GM08714 (cell line): ENCODE measurements around the gene AP5Z1.

Experiments used
- H3K4me3 ChIP-seq: fragments of 200-500 bp; sonication (Bioruptor generic); 2 replicates; pipeline ENCODE4 v1.5.1; 2014; ENCODE audit warnings: mild to moderate bottlenecking, low read length, inconsistent platforms
- ZNF274 ChIP-seq: IDR thresholded peaks from 2 replicates; pipeline ENCODE4 v1.6.1; 2012; ENCODE audit warnings: mild to moderate bottlenecking, low read depth, low read length

AP5Z1 gene

GRCh38 chr7:4740796-4741195 lies 34.6 kb upstream of the AP5Z1 start:
- H3K4me3 ChIP-seq, result no peak overlapping the region
- no peak for TF ChIP-seq ZNF274

DNA sequence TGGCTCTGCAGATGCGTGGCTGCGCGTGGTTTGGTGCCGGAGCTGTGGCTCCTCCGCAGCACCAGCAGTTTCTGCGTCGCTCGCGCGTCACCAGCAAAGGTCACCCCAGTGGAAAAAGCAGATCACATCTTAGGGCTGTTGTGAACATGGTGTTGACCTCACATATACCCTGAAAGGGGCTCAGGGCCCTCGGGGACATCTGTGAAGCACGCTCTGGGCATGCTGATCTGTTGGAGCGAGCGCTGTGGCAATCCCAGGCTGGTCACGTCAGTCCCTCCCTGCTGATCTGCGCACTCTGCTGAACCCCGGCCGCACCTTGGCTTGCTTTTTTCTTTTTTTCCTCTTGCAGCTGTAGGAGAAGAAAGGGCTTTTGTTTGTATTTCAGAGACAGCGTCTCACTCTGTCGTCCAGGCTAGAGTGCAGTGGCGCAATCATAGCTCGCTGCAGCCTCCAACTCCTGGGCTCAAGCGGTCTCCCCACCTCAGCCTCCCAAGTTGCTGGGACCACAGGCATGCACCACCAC lies 33.3 kb upstream of the AP5Z1 start:
- H3K4me3 ChIP-seq, result no peak overlapping the region
- no peak for TF ChIP-seq ZNF274

DNA sequence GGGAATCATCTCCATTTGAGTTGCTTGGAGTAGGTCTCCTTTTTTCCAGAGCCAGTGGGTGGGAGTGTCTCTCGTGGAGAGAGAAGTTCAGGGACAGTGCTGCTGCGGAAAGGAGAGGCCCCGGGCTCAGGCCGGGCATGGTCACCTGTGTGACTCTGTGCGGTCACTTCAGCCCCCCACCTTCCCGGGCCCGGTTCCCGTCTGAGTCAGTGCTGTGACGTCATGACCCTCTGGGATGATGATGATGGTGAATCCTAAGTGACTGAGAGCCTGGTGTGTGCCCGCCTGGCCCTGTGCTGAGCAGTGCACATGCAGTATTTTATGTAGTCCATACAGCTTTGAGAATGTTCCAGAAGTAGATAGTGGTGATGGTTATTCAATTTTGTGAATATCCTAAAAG lies 32.6 kb upstream of the AP5Z1 start:
- H3K4me3 ChIP-seq, result no peak overlapping the region
- TF ChIP-seq ZNF274, result no peak

DNA sequence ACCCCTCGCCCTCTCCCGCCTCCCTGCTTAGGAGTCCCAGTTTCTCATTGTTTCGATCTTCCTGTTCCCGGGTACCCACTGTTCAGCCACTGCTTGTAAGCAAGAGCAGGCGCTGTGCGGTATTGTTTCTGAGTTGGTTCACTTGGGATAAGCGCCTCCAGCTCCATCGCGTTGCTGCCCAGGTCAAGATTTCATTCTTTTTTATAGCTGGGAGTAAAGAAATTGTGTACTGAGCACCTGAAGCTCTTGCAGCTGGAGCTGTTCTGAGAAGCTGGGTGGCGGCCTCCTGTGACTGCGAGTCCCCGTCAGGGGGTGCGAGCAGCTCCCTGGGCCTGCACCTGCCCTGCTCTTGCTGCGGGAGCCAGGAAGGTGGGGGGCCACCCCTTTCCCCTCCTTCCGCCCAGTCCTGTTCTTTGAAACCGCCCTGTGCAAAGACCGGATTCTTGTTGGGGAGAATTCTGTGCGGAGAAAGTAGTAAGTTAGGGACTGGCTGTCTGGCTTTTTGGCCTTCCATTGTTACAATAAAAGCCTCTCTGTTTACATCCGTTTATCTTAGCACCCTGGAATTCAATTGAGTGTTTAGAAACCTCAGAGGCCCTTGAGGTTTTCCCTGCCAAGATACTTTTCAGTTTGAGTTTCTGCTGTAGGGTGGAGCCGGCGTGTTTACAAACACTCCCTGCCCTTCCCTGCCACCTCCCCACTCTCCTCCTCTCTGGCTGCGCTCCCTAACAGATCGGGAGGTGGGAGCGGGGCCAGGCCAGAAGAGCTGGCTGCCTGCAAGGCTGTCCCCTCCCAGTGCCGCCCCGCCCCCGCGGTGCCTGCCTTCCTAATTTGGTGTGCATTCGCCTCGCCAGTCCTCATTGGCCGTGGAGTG lies 30.8 kb upstream of the AP5Z1 start:
- TF ChIP-seq ZNF274, result no peak
- peak overlapping the region; percentile 3; the same call in 1 of the 2 replicates for H3K4me3 ChIP-seq

DNA sequence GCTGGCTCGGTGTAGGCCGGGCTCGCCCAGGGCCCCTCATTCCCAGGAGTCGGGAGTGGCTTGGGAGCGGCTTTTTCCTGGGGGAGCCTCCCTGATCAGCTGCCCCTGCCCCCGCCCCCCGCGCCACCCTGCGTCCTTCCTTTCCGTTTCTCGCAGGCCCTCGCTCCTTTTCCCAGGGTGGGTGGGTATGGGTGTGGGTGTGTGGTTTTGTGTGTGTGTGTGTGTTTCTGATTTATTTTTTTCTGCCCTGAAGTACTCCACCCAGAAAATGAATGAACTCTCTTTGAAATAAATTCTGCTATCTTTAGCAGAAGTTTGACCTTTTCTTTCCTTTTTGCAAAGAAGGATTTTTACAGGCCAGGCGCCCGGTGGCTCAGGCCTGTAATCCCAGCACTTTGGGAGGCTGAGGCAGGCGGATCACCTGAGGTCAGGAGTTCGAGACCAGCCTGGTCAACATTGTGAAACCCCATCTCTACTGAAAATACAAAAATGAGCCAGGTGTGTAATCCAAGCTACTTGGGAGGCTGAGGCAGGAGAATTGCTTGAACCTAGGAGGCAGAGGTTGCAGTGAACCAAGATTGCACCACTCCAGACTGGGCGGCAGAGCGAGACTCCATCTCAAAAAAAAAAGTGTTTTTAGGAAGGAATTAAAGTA lies 30.0 kb upstream of the AP5Z1 start:
- TF ChIP-seq ZNF274, result no peak
- H3K4me3 ChIP-seq, result peak overlapping the region; percentile 40; the same call in 1 of the 2 replicates

- TF ChIP-seq ZNF274, result no peak
- H3K4me3 ChIP-seq, result peak overlapping the region; percentile 40; the same call in 1 of the 2 replicates
Measured at GRCh38 chr7:4745971-4746919, 29.2 kb upstream of the AP5Z1 start.

- no peak overlapping the region for H3K4me3 ChIP-seq
- no peak for TF ChIP-seq ZNF274
Measured at GRCh38 chr7:4747013-4747412, 28.4 kb upstream of the AP5Z1 start.

- no peak overlapping the region for H3K4me3 ChIP-seq
Measured at GRCh38 chr7:4747746-4748145, 27.7 kb upstream of the AP5Z1 start.

DNA sequence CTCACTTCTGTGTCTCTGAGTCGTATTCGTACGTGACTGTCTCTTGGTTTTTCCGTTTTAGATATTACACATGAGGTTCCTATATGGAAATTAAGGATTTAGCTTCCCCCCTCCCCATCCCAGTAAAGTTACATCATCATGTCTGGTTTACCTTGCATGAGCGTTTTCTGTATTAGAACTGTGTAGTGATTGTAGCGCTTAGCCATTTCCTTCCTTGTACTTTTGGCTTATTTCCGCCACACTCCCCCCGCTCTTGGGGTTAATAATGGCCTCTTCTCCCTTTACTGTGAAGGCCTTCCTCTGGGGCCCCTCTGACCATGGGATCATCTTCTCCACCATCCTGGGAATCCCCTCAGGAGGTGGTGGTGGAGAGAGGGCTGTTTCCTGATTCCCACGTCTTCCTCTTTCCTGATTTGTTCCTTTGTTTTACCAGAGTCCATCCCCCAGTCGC lies 27.2 kb upstream of the AP5Z1 start:
- no peak overlapping the region for H3K4me3 ChIP-seq
- TF ChIP-seq ZNF274, result no peak

More at GRCh38 chr7:4747746-4748145, 27.7 kb upstream of the AP5Z1 start:
- no peak for TF ChIP-seq ZNF274

- no peak overlapping the region for H3K4me3 ChIP-seq
- TF ChIP-seq ZNF274, result no peak
Measured at GRCh38 chr7:4749363-4749762, 26.1 kb upstream of the AP5Z1 start.

GRCh38 chr7:4749798-4750197 lies 25.6 kb upstream of the AP5Z1 start:
- no peak overlapping the region for H3K4me3 ChIP-seq
- TF ChIP-seq ZNF274, result no peak

- no peak overlapping the region for H3K4me3 ChIP-seq
- TF ChIP-seq ZNF274, result no peak
Measured at GRCh38 chr7:4751398-4751947, 23.9 kb upstream of the AP5Z1 start.

DNA sequence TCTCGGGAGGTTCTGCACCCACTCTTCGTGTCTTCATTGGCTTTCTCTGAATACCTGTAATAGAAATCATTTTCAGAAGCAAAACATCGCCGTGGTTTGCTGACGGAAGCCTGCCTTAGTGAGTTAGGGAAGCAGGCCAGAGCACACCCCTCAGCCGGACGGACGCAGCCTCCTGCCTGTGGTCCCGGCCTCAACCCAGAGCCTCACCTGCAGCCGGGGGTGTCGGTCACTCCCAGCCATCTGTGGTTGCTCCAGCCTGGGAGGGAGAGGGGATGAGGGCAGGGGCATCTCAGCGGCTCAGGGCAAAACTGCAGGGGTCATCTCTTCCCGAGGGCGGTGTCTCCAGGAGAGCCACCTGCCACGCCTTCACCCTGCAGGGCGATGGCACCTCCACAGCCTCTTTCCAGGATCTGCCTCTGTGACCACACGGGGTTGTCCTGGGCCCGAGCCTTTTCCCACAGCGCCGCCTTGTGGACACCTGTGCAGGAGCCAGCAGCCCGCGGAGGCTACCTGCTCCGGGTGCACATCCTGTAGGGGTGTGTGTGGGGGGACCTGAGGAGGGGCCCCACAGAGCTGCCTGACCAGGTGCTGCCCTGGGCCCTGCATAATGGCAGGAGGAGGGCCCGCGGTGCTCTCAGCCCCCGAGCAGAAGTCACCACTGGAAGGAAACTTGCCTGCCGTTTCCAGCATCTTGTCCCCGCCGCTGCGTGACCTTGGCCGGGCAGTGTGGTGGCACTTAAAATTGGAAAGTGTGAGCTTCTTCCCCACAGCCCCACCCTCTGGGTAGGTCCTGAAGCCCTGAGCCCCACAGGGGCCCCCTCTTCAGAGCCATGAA lies 21.6 kb upstream of the AP5Z1 start:
- no peak for TF ChIP-seq ZNF274
- H3K4me3 ChIP-seq, result no peak overlapping the region
